Activated naive CD8-positive, alpha-beta T cell (primary cell): ENCODE data around the gene MRPL36.

ENCODE experiments used
- H3K27ac Mint-ChIP-seq: one replicate; pipeline ENCODE4 v1.8.0; 2021; ENCODE audit warnings: mixed read lengths
- H3K27me3 Mint-ChIP-seq: one replicate; pipeline ENCODE4 v1.8.0; 2021; ENCODE audit warnings: mixed read lengths
- H3K36me3 Mint-ChIP-seq: one replicate; pipeline ENCODE4 v1.8.0; 2021; ENCODE audit warnings: mixed read lengths
- H3K4me1 Mint-ChIP-seq: one replicate; pipeline ENCODE4 v1.8.0; 2021; ENCODE audit warnings: low read depth, mixed read lengths
- H3K4me3 Mint-ChIP-seq: one replicate; pipeline ENCODE4 v1.8.0; 2021; ENCODE audit warnings: mild to moderate bottlenecking, mixed read lengths
- H3K9me3 Mint-ChIP-seq: one replicate; pipeline ENCODE4 v1.8.0; 2021; ENCODE audit warnings: low read depth, mixed read lengths

Gene MRPL36

GRCh38 chr5:1787472-1788047 is 12.1 kb downstream of the MRPL36 start:
- Mint-ChIP-seq H3K27me3 (no peaks in the 10 kb centered on the region), H3K27ac (no peak overlapping the region), H3K9me3 (no peaks in the 10 kb centered on the region), H3K4me1 (peaks cover 56% of the 10 kb centered on the region), H3K36me3 (no peaks in the 10 kb centered on the region), H3K4me3 (no peak overlapping the region)

GRCh38 chr5:1786621-1787471 is 12.8 kb downstream of the MRPL36 start:
- H3K4me1 Mint-ChIP-seq = peaks cover 48% of the 10 kb centered on the region
- no peaks in the 10 kb centered on the region for H3K36me3 Mint-ChIP-seq
- H3K27me3 Mint-ChIP-seq = no peaks in the 10 kb centered on the region
- H3K9me3 Mint-ChIP-seq = no peaks in the 10 kb centered on the region
- no peak overlapping the region for H3K4me3 Mint-ChIP-seq
- H3K27ac Mint-ChIP-seq = no peak overlapping the region

DNA sequence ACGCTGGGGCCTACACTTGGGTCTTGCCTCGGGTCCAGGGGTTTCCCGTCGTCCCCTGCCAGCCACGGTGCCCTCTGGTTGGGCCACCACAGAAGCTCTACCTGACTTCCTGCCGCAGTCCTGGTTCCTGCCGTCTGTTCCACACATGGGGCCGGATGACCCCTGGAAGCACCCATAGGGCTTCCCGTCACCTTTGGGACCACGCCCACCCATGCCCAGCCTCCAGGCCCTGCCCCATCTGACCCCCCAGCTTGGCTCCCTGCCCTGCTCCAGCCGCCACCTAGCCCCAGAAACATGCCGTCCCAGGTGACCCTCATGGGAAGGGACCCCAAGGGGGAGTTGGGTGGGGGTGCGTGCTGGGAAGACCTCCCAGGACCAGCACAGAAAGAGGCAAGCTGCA is 13.7 kb downstream of the MRPL36 start:
- H3K27ac Mint-ChIP-seq = no peak overlapping the region
- no peak overlapping the region for H3K4me3 Mint-ChIP-seq
- no peaks in the 10 kb centered on the region for H3K27me3 Mint-ChIP-seq
- H3K9me3 Mint-ChIP-seq = no peaks in the 10 kb centered on the region
- H3K4me1 Mint-ChIP-seq = peaks cover 41% of the 10 kb centered on the region
- H3K36me3 Mint-ChIP-seq = no peaks in the 10 kb centered on the region

DNA sequence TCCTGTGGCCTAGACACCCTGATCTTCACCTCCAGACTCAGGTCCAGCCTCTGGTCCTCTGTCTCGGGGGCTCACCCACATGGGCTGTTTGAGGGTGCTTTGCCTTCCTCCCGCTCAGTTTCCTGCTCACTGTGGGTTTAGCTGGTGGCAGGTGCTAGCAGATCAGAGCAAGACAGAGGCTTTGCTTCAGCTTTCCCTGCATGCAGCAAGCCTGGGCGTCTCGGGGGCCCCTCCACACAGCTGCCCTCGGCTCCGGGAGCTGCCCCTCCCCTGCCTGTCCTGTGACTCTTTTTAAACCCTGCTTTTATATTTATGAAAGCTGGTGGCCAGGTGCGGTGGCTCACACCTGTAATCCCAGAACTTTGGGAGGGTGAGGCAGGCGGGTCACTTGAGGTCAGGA is 14.6 kb downstream of the MRPL36 start:
- Mint-ChIP-seq H3K4me1 (peaks cover 33% of the 10 kb centered on the region), H3K36me3 (no peaks in the 10 kb centered on the region), H3K9me3 (no peaks in the 10 kb centered on the region), H3K4me3 (no peak overlapping the region), H3K27me3 (no peaks in the 10 kb centered on the region), H3K27ac (no peak overlapping the region)

GRCh38 chr5:1784197-1785050 is 15.2 kb downstream of the MRPL36 start:
- Mint-ChIP-seq H3K27ac (peak overlapping the region; percentile 16), H3K9me3 (no peaks in the 10 kb centered on the region), H3K4me1 (peaks cover 27% of the 10 kb centered on the region), H3K4me3 (no peak overlapping the region), H3K27me3 (no peaks in the 10 kb centered on the region), H3K36me3 (no peaks in the 10 kb centered on the region)

DNA sequence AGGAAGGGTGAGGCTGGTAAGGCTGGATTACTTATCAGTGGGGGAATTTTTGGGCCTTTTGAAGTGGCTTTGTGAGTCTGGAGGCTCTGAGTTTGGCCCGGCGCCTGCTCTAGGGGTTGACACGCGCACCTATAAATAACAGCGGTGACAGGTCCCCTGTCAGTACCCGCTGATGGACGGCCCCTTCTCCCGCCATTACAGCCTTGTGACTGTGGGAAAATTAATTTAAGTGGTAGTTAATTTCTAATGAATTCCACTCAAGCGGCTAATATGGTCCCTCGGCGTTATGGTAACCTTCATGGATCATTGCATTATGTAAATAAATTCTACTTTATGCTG is 16.5 kb downstream of the MRPL36 start:
- Mint-ChIP-seq H3K27me3 (no peaks in the 10 kb centered on the region), H3K36me3 (no peaks in the 10 kb centered on the region), H3K4me3 (no peak overlapping the region), H3K27ac (no peak overlapping the region), H3K4me1 (peaks cover 22% of the 10 kb centered on the region), H3K9me3 (no peaks in the 10 kb centered on the region)

GRCh38 chr5:1782385-1783215 is 17.0 kb downstream of the MRPL36 start:
- H3K4me3 Mint-ChIP-seq = no peak overlapping the region
- no peaks in the 10 kb centered on the region for H3K27me3 Mint-ChIP-seq
- no peaks in the 10 kb centered on the region for H3K36me3 Mint-ChIP-seq
- peaks cover 20% of the 10 kb centered on the region for H3K4me1 Mint-ChIP-seq
- H3K27ac Mint-ChIP-seq = no peak overlapping the region
- H3K9me3 Mint-ChIP-seq = no peaks in the 10 kb centered on the region

DNA sequence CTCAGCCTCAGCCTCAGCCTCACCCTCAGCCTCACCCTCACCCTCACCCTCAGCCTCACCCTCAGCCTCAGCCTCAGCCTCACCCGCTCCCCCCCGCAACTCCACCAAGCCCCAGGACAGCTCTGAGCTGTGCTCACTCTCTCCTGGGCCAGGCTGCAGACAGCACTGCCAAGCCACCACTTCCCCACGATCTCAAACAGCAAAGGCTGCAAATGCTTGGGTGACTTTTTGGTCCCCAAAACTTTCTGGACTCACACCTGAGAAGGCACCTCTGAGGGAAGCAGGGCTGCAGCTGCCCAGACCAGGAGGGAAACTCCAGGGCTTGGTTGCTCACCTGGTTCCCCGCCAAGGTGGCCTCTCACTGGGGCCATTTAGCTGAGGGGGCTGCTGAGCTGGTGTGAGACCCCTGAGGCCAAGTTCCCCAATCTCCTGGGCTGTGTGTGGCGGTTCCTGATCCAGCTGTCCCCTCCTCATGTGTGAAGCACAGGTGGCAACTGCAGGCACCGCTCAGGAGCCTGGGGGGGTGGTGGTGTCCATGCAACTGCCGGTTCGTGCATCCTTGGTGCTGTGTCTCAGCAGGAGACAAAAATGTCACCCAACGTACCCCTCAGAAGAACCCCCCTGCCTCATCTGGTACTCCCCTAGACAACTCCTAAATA is 17.8 kb downstream of the MRPL36 start:
- Mint-ChIP-seq H3K36me3 (no peaks in the 10 kb centered on the region), H3K4me1 (peaks cover 20% of the 10 kb centered on the region), H3K4me3 (no peak overlapping the region), H3K27me3 (no peaks in the 10 kb centered on the region), H3K27ac (no peak overlapping the region), H3K9me3 (no peaks in the 10 kb centered on the region)

DNA sequence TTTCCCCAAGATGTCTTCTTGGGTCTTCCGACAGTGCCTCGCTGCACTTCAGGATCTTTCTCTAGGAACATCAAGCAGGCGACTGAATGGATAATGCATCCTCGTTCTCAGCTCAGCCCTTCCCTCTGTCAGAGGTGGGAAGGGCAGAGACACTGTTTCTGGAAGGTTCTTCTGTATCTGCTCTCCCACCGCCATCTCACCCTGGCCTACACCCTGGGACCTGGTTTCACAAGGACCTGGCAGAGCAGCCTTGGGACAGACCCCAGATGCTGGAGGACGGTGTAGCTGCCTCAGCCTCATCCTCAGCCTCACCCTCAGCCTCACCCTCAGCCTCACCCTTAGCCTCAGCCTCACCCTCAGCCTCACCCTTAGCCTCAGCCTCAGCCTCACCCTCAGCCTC is 18.5 kb downstream of the MRPL36 start:
- Mint-ChIP-seq H3K36me3 (no peaks in the 10 kb centered on the region), H3K9me3 (no peaks in the 10 kb centered on the region), H3K27me3 (no peaks in the 10 kb centered on the region), H3K4me1 (peaks cover 20% of the 10 kb centered on the region), H3K4me3 (no peak overlapping the region), H3K27ac (no peak overlapping the region)

DNA sequence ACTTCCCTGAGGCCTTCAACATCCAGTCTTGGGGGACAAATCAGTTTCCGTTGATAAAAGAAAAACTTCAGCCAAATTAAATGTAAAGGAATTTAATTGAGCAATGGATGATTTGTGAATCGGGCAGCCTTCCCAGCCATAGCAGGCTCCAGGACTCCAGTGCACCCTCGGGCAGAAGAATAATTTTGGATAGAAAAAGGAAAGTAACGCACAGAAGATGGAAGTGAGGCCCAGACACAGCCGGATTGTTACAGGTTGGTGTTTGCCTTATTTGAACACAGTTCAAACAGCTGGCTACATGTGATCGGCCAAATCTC is 19.1 kb downstream of the MRPL36 start:
- H3K27me3 Mint-ChIP-seq = no peaks in the 10 kb centered on the region
- H3K27ac Mint-ChIP-seq = no peak overlapping the region
- no peaks in the 10 kb centered on the region for H3K9me3 Mint-ChIP-seq
- H3K4me1 Mint-ChIP-seq = peaks cover 18% of the 10 kb centered on the region
- no peaks in the 10 kb centered on the region for H3K36me3 Mint-ChIP-seq
- no peak overlapping the region for H3K4me3 Mint-ChIP-seq

DNA sequence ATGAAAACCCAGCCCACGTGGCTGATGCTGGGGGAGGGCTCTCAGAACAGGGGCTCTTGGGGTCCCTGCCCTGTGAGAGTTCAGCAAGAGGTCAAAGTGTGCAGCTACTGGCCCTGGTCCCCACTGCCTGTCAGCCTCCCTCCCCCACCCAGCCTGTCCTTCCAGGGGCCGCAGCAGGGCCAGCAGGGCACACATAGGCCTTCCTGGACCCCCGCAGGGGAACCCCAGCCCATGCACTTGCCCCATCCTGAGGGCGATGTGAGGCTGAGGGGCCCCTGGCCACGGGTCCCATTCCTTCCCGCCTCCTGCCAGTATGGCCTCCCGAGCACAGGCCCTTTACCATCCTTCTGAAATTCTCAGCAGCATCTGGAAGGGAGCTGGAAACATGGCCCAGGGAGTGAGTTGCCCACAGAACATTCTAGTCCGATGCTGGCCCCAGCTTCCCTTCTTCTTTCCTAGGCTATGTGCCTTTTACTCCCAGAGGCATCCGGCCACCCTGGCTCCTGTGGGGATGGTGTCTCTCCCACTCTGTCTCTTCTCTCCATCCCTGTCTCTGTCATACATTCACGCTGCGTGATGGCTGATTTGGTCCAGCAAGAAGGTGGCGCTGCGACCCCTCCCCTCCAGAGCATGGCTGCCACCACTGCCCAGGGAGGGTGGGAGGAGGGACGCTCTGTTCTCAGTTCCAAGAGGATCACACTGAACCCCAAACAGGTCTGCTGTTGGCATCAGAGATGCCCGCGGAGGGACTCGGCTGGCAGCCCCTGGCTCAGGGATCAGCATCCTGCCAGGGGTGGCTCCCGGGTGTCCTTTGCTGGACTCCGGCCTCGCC is 19.6 kb downstream of the MRPL36 start:
- H3K27me3 Mint-ChIP-seq = no peaks in the 10 kb centered on the region
- H3K27ac Mint-ChIP-seq = no peak overlapping the region
- H3K4me1 Mint-ChIP-seq = peaks cover 16% of the 10 kb centered on the region
- no peak overlapping the region for H3K4me3 Mint-ChIP-seq
- no peaks in the 10 kb centered on the region for H3K36me3 Mint-ChIP-seq
- no peaks in the 10 kb centered on the region for H3K9me3 Mint-ChIP-seq

DNA sequence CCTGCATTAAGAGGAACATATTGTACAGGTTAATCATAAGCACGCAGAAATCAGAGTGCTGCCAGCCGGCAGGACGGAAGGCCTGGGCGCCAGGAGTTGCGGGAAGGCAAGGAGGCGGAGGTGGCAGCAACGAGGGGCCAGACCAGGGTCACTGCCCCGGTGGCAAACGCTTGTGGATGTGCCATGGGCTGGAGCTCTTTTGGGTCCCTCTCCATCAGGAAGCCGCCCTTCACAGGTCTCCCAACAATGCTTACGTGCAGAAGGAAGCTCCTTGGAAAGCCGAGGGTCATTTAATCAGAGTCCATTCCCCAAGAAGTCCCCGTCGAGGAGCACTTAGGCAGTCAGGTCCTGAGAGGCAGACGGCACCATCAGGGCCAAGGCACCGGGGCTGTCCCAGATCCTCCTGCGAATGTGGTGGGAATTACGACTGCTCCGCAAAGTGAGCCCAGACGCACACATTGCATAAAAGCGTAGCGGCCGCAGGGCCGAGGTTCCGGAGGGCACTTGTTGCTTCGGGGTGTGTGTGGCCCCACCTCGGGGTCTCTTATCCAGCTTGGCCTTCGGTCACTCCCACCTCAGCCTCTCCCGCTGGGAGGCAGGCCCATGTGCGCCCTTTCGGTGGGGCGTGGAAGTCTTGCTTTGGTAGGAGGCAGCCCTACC is 20.5 kb downstream of the MRPL36 start:
- no peaks in the 10 kb centered on the region for H3K36me3 Mint-ChIP-seq
- no peak overlapping the region for H3K27ac Mint-ChIP-seq
- H3K27me3 Mint-ChIP-seq = no peaks in the 10 kb centered on the region
- H3K9me3 Mint-ChIP-seq = no peaks in the 10 kb centered on the region
- H3K4me3 Mint-ChIP-seq = no peak overlapping the region
- peaks cover 9% of the 10 kb centered on the region for H3K4me1 Mint-ChIP-seq
